ENCODE measurements around the gene LRRC8E. TPM values are rescaled to one million over a fixed set of nuclear protein-coding genes. Genes with fewer than 3 reads are reported as not detected.

The LRRC8E gene
- polyA plus RNA-seq, 1 donor (not counting 4 experiments of a cell fraction or from before 2014, with no cell fraction given): 13.5 TPM

DNA sequence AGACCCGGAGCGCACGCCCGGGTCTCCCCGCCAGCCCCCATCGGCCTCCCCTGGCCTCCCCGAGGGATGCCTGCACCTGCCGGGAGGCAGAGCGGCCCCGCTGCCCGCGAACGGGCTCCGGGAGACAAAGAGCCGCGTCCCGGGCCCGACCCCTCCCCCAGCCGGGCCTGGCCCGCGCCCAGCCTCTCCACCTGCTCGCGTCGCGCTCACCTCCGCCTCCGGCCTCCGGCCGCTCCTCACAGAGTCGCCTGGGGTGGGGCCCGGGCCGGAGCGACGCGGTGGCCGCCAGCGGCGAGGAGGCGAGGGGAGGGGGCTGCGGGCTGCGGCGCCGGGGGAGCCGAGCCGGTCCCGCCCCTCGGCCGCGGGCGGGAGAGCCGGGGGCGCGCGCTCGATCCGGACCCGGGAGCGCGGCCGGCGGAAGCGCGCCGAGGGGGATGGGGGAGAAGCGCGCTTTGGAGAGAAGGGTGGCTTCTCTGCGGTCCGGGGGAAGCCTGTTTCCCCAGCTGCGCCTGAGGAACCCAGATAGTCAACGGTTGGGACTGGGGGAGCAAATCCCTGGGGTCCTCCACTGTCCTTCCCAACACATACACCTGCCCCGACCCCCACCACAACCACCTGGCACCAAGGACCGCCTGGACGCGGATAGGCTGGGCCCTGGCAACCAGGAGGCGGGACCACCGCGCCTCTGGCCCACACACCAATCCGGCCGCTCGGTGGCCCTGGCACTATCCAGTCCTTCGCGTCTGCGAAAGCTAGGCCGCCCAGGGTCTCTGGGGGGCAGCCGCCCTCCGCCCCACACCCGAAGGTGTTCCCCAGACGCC lies 14.0 kb upstream of the LRRC8E start, which contains the start of gene PRR36:
Gene PRR36, minus strand, starts transcription at position 315 of the 821 bp plus-strand sequence. CDS start 701 bp downstream, outside the sequence.
- no peak within 1 kb of the TSS for H3K27ac ChIP-seq (ENCODE audit: control insufficient read depth, insufficient read depth, low read length)
- TF ChIP-seq, protein P1, sequence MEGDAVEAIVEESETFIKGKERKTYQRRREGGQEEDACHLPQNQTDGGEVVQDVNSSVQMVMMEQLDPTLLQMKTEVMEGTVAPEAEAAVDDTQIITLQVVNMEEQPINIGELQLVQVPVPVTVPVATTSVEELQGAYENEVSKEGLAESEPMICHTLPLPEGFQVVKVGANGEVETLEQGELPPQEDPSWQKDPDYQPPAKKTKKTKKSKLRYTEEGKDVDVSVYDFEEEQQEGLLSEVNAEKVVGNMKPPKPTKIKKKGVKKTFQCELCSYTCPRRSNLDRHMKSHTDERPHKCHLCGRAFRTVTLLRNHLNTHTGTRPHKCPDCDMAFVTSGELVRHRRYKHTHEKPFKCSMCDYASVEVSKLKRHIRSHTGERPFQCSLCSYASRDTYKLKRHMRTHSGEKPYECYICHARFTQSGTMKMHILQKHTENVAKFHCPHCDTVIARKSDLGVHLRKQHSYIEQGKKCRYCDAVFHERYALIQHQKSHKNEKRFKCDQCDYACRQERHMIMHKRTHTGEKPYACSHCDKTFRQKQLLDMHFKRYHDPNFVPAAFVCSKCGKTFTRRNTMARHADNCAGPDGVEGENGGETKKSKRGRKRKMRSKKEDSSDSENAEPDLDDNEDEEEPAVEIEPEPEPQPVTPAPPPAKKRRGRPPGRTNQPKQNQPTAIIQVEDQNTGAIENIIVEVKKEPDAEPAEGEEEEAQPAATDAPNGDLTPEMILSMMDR (optimal IDR thresholded peaks at IDR 0.05 in 1 of 3, IDR thresholded peaks at IDR 0.05 in 1 of 3, conservative IDR thresholded peaks at IDR 0.05 in 1 of 3; ENCODE audit: extremely low read depth in 1 of 3, insufficient read depth in 2 of 3, low read length in 3 of 3): no peak
- peak; percentile 61 for TF ChIP-seq EZH2 (IDR thresholded peaks at IDR 0.05; ENCODE audit: low read length)
- H3K9ac ChIP-seq (ENCODE audit: control insufficient read depth, extremely low read depth, insufficient read depth, low read length): no peak within 1 kb of the TSS
- no peaks in the 10 kb centered on the region for H3K79me2 ChIP-seq (ENCODE audit: control insufficient read depth, insufficient read depth, low read length)
- FAIRE-seq: no peak
- H2AFZ ChIP-seq (ENCODE audit: control insufficient read depth, low read length): no peak within 1 kb of the TSS
- H4K20me1 ChIP-seq (ENCODE audit: control insufficient read depth, extremely low read depth, insufficient read depth, low read length): peaks cover 2% of the 10 kb centered on the region
- DNase-seq (ENCODE audit: low read depth, low spot score): no peak
- no peaks in the 10 kb centered on the region for H3K9me3 ChIP-seq (ENCODE audit: control insufficient read depth, low read depth, low read length)
- H3K9me1 ChIP-seq (ENCODE audit: control insufficient read depth, extremely low read depth, insufficient read depth, low read length): no peaks in the 10 kb centered on the region
- no peaks in the 10 kb centered on the region for H3K36me3 ChIP-seq (ENCODE audit: control insufficient read depth in 2 of 2, extremely low read depth in 1 of 2, insufficient read depth in 2 of 2, low read length in 2 of 2)
- dilution Hi-C loops (cut with MboI; ENCODE audit: extremely low pct_ligation_motif_present, low sequenced_read_pairs): no loop called here
- no peak within 1 kb of the TSS for H3K4me3 ChIP-seq (ENCODE audit: control insufficient read depth in 2 of 3, extremely low read depth in 1 of 3, insufficient read depth in 2 of 3, low read depth in 1 of 3, low read length in 3 of 3)
- H3K4me2 ChIP-seq (ENCODE audit: control insufficient read depth, extremely low read depth, insufficient read depth, low read depth, low read length): peak within 1 kb of the TSS; percentile 22
- peaks cover 13% of the 10 kb centered on the region for H3K4me1 ChIP-seq (ENCODE audit: control insufficient read depth, extremely low read depth, insufficient read depth, low read length)
- H3K27me3 ChIP-seq (ENCODE audit: control insufficient read depth, extremely low read depth, insufficient read depth, low read length): peaks cover 38% of the 10 kb centered on the region

DNA sequence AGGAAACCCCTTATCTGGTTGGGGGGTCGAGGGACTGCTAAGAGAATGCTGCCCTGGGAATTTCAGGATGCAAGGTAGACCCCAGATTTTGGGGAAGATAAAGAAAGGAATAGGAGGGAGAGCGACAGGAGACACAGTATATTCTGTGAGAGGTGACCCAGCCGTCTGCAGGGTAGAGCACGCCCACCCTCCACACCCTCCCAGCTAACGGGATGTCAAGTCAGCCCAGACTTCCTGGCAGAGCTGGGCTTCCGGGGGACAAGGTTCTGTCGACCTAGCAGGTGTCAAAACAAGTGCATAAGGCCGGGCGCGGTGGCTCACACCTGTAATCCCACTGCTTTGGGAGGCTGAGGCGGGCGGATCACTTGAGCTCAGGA lies 13.4 kb upstream of the LRRC8E start:
- Histone ChIP-seq H3K9me1 (ENCODE audit: control insufficient read depth, extremely low read depth, insufficient read depth, low read length) (no peaks in the 10 kb centered on the region), H3K9me3 (ENCODE audit: control insufficient read depth, low read depth, low read length) (no peaks in the 10 kb centered on the region), H4K20me1 (ENCODE audit: control insufficient read depth, extremely low read depth, insufficient read depth, low read length) (peaks cover 2% of the 10 kb centered on the region), H3K27ac (ENCODE audit: control insufficient read depth, insufficient read depth, low read length) (no peak overlapping the region), H3K79me2 (ENCODE audit: control insufficient read depth, insufficient read depth, low read length) (no peaks in the 10 kb centered on the region), H2AFZ (ENCODE audit: control insufficient read depth, low read length) (no peak overlapping the region), H3K4me3 (ENCODE audit: control insufficient read depth in 2 of 3, extremely low read depth in 1 of 3, insufficient read depth in 2 of 3, low read depth in 1 of 3, low read length in 3 of 3) (no peak overlapping the region), H3K9ac (ENCODE audit: control insufficient read depth, extremely low read depth, insufficient read depth, low read length) (no peak overlapping the region), H3K27me3 (ENCODE audit: control insufficient read depth, extremely low read depth, insufficient read depth, low read length) (peaks cover 38% of the 10 kb centered on the region), H3K36me3 (ENCODE audit: control insufficient read depth in 2 of 2, extremely low read depth in 1 of 2, insufficient read depth in 2 of 2, low read length in 2 of 2) (no peaks in the 10 kb centered on the region), H3K4me1 (ENCODE audit: control insufficient read depth, extremely low read depth, insufficient read depth, low read length) (peaks cover 13% of the 10 kb centered on the region), H3K4me2 (ENCODE audit: control insufficient read depth, extremely low read depth, insufficient read depth, low read depth, low read length) (no peak overlapping the region)
- dilution Hi-C loops (cut with MboI; ENCODE audit: extremely low pct_ligation_motif_present, low sequenced_read_pairs): no loop called here
- FAIRE-seq (no peak), DNase-seq (ENCODE audit: low read depth, low spot score) (no peak)
- no peak for TF ChIP-seq EZH2 (IDR thresholded peaks at IDR 0.05; ENCODE audit: low read length)
- TF ChIP-seq, protein P1 (optimal IDR thresholded peaks at IDR 0.05 in 1 of 3, IDR thresholded peaks at IDR 0.05 in 1 of 3, conservative IDR thresholded peaks at IDR 0.05 in 1 of 3; ENCODE audit: extremely low read depth in 1 of 3, insufficient read depth in 2 of 3, low read length in 3 of 3): no peak

All from keratinocyte (primary cell).